Occipital lobe (tissue), 2 donors: ENCODE data around the gene TAS2R38. TPM values are rescaled to one million over a fixed set of nuclear protein-coding genes. Genes with fewer than 3 reads are reported as not detected.
"Not testable (repeated sequence)": the region's sequence is repeated elsewhere in the genome, so short reads cannot be mapped to it uniquely, and the experiment has no call there.

Source experiments
- DNase-seq: peaks from one replicate; lab custom pipeline; 2025; lab: John Stamatoyannopoulos, UW
- total RNA-seq: library from RNA; depleted of rRNA; stranded (reverse); fragments of >200 nt; gene quantifications from one replicate; pipeline ENCODE4 v1.2.3, GENCODE V29; 2014

The TAS2R38 gene
- total RNA-seq = not detected

DNA sequence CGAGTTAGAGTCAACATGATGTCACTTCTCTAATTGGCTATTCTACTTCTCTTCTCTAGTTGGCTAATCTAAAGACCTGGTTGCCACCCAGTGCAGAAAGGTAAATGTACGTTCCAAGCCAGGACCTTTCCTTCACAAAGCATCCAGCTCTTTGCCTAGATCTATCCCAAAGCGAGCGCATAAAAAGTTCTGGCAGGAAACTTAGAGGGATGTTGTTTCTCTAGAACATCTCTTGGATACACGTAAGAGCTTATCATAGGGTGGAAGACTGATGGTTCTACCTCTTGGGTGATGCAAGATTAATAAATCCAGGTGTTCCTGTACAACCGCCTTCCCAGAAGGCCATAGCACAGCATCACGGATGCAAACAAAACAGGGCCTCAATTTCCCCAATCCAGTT, at the start of gene TAS2R38:
Gene TAS2R38, minus strand, starts transcription at position 101 of the 400 bp plus-strand sequence. Its CDS starts 84 bp downstream, at position 17.
- DNase-seq = no peak

DNA sequence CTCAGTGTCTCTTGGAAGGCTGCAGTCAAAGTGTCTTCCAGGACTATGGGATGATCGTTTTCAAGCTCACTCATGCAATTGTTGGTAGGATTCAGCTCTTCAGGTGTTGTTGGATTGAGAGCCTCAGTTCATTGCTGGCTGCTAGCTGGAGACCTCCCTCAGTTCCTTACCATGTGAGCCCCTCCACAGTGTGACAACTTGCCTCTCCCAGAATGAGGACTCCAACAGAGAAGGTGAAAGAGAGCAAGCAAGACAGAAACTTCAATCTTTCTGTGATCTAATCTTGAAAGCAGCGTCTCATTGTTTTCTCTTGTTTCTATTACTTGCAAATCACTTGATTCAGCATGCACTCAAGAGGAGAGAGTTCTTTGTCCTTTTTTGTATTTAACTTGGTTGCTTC, 44.6 kb upstream of the TAS2R38 start:
- no peak for DNase-seq

DNA sequence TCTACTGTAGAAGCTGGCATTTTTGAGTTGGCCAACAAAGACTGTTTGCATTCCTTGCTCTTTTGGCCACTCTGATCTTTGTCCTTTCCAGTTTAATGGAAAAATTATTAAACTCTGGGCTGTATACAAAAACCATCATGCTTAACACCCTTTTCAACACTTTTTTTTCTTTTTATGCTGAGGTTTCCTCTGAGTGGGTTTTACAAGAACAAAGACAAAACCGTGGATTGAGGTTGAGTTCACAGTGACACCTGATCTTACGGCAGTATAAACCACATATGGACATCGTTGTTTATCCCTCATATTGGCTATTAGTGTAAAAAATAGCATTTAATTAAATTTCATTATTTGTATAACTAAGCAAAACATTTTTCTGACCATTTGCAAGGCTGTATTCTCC, 43.9 kb upstream of the TAS2R38 start:
- DNase-seq = no peak

DNA sequence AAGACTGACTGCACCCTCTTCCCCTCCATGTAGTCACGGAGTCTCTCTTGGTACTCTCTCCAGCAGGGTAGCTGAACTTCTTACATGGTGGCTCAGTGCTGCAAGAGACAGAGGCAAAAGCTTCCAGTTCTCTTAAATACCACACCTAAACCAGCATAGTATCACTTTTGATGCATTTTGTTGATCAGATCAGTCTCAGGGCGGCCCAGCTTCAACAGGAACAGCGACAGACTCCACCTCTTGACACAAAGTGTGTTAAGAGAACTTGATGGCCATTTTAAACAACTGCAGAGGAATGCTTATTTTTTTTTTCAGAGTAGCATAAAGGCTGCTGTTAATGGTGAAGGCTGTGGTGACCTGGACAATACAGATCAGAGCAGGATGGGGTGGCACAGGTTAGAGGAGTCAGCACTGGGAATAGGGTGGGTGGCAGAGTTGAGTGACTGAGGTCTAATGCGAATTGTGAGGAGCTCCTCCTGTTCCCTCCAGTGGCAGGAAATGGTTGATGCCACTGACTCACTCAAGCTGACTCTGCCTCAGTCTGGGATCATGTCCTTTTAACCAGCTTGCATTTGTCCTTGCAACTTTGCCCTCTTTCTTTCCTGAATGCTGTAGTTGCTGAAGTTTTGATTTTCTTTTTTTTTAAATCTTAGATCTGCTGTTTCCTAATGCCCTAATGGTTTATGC, 39.4 kb upstream of the TAS2R38 start:
- DNase-seq = no peak

DNA sequence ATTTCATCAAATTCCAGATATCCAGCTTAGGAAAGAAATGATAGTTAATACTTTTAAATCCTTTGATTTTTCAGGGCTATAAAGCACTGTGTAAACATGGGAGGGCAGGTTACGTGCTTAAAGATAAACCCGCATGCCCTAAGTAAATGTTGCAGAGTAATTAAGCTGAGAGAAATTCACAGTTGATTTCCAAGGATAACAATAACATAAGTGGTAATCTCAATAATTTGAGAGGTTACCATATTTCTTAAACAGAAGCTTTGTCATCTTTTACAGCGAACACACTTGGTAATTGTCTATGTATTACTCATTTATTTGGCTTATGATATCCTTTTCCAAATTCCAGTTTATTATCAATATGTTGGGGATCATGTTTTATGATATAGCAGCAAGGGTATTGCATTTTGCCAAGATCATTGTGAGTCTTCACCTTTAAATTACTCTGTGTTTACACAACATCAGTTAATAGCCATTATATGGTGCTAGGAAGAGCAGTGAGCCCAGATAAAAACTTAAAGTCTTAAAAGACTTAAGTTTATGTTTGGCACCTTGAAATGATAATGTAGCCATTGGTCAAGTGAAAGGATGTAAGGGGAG, 37.5 kb upstream of the TAS2R38 start:
- no peak for DNase-seq

DNA sequence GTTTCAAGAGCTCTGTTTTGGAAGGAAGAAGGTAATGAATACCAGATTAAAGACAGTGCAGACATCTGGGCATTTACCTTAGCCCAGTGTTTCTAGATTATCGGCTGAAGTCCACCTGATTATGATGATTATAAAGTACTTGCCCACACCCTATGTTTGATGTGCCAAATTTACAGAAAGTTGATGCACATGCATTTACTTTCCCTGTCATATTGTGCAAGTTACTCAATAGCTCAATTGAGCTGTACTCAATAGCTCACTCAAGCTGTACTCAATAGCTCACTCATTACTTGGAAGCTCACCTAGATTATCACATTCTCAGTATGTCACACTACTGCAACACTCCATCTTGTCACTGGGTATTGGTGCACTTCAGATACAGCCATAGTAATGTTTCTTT, 35.6 kb upstream of the TAS2R38 start:
- DNase-seq = no peak

DNA sequence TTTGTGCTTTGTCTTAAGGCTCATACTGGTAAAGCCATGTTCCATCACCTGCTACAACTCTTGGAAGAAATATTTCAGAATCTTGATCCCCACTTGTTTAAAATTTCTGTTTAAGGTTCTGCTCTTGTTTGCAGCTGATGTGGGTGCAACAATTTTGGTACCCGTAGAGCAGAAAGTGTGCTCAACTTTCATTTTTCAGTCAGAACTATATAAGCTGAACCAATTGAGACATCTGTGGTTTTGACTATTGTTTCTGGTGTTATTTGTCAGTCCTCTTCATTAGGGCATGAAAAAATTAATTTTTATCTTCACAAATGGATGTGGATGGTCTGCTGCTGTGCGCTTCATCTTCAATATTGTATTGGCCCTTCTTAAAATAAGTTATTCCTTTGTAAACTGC, 33.0 kb upstream of the TAS2R38 start:
- no peak for DNase-seq

DNA sequence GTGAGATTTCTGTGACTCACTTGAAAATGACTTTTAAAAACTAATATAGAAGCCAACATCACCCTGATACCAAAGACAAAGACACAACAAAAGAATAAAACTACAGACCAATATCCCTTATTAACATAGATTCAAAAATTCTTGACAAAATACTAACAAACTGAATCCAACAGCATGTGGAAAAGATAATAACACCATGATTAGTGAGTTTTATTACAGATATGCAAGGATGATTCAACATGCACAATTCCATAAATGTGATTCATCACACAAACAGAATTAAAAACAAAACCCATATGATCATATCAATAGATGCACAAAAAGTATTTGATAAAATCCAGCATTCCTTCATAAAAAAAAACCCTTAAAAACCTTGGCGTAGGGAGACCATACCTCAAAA, 28.6 kb upstream of the TAS2R38 start:
- DNase-seq = no peak

DNA sequence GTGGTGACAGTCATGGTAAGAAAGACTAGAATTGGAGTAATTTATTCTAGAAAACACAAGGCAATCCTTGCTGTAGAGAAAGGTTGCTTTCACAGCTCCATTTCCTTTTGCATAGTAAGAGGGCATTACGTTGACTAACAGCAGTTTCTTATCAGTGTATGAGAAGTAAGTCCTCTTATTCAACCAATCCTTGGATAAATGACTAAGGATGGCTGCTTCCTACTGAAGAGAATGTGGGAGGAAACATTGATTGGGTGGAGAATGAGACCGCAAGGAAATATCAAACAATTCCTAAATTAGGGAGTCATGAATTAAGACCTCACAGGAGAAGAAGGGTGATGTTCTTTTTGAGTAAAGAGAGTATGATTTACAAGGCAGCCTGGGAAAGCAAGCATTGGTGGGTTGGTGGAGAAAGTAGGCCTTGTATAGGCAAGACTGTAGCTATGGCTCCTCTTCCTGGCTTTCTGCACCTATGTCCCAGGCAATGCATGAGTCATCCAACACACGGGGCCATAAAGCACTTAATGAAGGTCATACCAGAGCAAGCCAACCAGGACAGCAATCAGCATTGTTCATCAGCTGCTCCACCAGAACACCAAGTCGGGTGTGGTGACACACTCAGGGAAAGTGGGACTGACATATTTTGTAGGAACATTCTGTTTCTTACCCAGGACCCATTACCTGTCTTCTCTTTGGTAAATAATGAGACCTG, 27.7 kb upstream of the TAS2R38 start:
- no peak for DNase-seq

DNA sequence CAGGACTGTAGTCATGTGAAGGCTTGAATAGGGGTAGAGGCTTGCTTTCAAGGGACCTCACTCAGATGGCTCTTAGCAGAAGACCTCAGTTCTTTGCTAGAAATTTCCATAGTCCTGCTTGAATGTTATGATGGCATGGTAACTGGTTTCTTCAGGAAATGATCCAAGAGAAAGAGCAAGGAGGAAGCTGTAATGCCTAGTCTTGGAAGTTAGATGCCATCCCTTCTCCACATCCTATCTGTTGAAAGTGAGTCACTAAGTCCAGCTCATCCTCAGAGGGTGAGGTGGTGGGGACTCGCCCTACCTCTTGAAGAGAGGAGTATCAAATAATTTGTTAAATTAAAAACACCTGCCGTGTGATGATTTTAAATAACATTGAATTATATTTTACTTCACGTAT, 26.7 kb upstream of the TAS2R38 start:
- DNase-seq = no peak

DNA sequence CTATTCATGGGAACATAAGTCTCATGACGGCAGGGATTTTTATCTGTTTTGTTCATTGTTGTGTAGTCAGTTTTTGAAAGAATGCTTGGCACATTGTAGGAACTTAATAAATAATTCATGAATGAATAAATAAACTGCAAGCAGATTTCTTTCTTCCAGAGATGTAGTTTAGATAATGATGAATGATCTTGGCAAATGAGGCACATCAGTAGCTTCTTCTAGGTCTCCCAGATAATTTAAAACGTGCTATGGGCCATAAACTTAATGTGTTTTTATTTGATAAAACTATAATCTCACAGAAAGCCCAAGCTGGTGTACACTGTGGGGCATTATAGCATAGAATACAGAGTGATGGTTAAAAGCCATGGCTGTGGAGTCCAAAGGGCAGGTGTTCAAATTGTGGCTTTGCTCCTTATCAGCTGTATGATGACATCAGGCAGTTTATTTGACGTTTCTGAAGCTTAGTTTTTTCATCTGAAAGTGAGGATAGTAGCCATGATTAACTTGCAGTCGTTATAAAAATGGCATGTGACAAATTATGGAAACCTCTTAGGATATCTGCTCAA, 25.6 kb upstream of the TAS2R38 start:
- no peak for DNase-seq

DNA sequence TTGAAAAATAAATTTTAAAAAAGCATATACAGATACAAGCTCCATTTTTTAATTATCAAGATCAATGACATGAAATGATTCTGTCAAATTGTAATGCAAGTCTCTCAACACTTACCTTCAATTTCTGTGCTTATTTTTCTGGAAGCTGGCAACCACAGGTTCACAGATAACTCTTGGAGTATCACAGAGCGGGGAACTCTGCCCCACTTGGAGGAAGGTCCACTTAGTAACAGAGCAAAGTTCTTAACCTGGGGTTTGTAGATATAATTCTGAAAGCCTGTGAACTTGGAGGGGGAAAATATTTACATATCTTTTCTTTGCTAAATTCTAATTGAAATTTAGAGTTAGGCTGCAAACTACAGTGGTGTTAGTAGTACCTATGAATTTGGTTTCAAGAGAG, 19.8 kb upstream of the TAS2R38 start:
- no peak for DNase-seq

DNA sequence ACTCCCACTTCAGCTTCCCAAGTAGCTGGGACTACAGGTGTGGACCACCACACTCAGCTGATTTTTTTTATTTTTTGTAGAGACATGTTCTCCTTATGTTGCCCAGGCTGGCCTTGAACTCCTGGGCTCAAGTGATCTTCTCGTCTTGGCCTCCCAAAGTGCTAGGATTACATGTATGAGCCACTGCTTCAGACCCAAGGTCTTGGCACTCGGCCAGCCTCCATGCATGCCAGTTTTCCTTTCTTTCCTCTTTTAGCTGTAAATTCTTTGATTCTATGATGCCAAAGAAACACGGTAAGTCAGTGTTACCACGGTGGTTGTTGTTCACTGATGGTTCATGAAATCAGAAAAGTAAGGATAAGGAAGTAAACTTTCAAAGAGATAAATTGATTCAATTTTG, 19.1 kb upstream of the TAS2R38 start:
- no peak for DNase-seq

DNA sequence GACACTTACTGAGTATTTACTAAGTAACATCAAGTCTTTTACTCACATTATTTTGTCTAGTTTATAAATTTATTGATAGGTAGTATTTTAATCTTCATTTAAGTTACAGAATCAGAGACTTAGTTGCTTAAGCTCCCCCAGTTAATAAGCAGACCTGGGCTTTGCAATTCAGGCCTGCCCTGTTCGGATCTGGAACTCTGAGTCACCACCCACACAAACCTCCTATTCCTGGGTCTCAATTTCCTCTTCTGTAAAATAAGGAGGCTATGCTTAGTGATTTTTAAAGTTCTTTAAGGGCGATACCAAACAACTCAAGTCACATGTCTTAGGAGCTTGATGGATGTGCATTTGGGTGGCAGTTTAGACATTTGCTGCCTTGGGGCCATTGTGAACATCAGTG, 18.6 kb upstream of the TAS2R38 start:
- no peak for DNase-seq

DNA sequence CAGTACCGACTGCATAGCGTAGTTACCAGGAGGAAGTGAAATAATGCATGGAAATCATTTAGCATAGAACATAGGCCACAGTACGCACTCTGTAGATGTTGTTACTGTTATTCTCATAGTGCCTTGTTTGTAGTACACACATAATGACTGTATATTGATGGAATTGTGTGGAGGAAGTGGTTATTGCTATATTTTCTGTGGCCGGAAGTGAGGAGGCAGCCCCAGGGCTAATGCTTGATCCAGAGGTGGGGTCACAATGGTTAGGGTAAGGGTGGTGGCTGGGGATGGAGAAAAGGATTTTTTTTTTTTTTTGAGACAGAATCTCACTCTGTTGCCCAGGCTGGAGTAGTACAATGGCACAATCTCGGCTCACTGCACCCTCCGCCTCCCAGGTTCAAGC, 17.6 kb upstream of the TAS2R38 start:
- no peak for DNase-seq

DNA sequence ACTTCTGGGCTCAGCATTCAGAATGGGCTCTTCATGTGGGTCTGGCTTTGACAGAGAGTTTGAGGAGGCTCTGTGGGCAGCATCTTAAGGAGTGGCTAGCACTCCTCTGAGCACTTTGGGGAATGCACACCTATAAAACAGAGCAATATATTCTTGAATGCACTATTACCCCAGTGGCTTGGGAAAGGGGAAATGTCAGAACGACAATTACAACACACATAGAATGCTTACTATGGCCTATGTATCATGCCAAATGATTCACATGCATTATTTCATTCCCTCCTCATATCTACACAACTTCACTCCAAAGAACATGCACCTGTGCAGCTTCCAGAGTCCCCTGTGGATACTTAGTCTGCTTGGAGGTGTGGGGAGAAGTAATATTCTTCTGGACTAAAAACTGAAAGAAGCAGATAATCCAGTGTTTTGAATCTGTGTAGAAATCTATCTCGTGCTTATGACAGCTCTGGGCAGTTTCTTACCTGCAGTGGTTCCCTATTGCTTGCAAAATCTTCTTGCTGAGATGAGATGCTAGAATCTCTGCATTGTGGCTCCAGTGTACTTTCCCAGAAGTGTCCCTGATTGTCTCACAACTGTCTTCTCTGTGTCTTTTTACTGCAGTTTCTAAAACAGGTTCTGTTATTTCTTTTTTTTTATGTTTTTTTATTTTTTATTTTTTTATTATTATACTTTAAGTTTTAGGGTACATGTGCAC, 16.6 kb upstream of the TAS2R38 start:
- no peak for DNase-seq

DNA sequence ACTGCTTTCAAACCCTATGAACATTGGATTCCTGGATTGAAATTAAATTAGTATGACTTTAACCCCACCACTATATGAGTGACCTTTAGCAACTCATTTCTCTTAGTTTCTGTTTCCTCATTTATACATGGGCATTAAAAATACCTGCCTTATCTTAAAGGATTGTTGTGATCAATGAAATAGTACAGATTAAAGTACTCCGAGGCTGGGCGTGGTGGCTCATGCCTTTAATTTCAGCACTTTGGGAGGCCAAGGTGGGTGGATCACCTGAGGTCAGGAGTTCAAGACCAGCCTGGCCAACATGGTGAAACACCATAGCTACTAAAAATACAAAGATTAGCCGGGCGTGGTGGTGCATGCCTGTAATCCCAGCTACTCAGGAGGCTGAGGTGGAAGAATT, 14.2 kb upstream of the TAS2R38 start:
- not testable (repeated sequence) for DNase-seq

DNA sequence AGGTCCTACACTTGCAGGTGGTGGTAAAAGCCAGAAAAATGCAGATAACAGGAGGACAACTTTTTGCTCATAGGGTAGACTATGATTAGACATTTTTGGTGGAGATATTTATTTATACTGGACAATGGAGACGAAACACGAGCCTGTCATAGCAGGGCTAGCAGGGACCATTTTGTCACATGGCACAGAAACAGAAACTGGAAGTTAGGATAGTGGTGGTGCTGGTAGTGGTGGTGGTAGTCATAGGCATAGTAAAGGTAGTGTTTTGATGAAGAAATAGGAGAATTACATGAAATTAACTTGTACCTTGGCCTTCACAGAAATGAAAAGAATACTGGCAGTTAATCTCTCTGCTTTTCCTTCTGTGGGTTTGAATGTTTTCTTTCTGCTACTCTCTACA, 13.3 kb upstream of the TAS2R38 start:
- no peak for DNase-seq

DNA sequence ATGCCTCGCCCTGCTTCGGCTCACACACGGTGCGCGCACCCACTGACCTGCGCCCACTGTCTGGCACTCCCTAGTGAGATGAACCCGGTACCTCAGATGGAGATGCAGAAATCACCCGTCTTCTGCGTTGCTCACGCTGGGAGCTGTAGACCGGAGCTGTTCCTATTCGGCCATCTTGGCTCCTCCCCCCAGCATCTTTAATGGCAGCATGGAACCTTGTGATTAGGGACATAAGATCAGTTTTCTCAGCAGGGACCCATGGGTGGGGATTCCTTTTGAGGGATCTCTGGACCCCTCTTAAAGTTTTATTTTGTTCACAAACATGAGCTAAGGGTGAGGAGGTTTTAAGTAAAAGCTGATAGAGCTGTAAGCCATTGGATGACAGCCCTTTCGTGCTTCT, 12.4 kb upstream of the TAS2R38 start:
- DNase-seq = not testable (repeated sequence)

DNA sequence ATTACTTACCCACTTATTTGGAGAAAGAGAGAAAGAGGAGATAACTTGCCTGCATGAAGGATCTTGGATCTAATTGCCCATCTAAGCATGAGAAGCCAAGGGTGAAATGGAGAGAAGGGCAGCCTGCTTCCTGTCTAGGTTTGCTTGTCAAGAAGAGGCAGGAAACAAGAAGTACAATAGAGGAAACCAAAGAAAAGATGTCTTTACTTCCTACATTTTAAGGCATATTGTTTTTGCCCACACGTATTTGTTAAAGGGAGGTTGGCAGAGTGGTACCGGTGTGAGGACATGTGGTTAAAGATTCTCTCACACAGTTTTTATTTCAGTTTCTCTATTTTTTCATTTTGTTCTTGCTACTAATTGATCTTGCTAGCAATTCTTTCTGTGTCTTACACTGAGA, 6.0 kb upstream of the TAS2R38 start:
- DNase-seq = no peak

DNA sequence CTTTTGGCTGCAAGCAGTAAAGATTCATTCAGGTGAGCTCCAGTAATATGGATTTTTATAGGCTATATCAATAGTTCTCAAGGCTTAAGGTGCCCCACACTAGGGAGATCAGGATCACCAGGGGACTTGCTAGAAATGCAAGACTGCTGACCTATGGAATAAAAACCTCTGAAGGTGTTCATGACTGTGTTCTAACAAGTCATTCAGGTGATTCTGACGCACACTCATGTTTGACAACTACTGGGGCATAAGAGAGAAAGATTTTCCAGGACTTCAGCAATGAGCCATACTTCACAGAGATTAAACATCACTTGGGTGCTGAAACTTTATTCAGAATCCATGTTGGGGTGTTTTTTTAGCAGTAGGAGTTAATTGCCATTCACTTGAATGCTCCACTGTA, 4.8 kb upstream of the TAS2R38 start:
- DNase-seq = no peak
